Activated CD4-positive, alpha-beta memory T cell treated with anti-CD3 and anti-CD28 coated beads for 36 hours (primary cell): Measurements from ENCODE around the gene TOPORS. TPM values are rescaled to one million over a fixed set of nuclear protein-coding genes. Genes with fewer than 3 reads are reported as not detected.

Experiments used
- CTCF ChIA-PET: fragments of 350-600 bp; sonication (Branson Sonifier 250); formaldehyde crosslinking; loops from one replicate; lab custom pipeline; 2021; ENCODE audit warnings: antibody characterized with exemption, inconsistent platforms; lab: Charles Lee
- POLR2A ChIA-PET: fragments of 350-600 bp; sonication (Branson Sonifier 250); formaldehyde crosslinking; loops from one replicate; lab custom pipeline; 2021; ENCODE audit warnings: antibody characterized with exemption; lab: Charles Lee
- DNase-seq: peaks from one replicate; pipeline ENCODE4 v3.0.0-alpha.2; 2020
- H3K27ac Mint-ChIP-seq: one replicate; pipeline ENCODE4 v1.8.0; 2021; ENCODE audit warnings: mixed read lengths
- H3K27me3 Mint-ChIP-seq: one replicate; pipeline ENCODE4 v1.8.0; 2021; ENCODE audit warnings: mixed read lengths
- H3K36me3 Mint-ChIP-seq: one replicate; pipeline ENCODE4 v1.8.0; 2021; ENCODE audit warnings: mixed read lengths
- H3K4me1 Mint-ChIP-seq: one replicate; pipeline ENCODE4 v1.8.0; 2021; ENCODE audit warnings: low read depth, mixed read lengths
- H3K4me3 Mint-ChIP-seq: one replicate; pipeline ENCODE4 v1.8.0; 2021; ENCODE audit warnings: mild to moderate bottlenecking, mixed read lengths
- H3K9me3 Mint-ChIP-seq: one replicate; pipeline ENCODE4 v1.8.0; 2021; ENCODE audit warnings: mixed read lengths
- intact Hi-C: fragments of 100-400 bp; cut with micrococcal nuclease; formaldehyde crosslinking; loops from one replicate; pipeline ENCODE4 v1.15.1; 2023
- total RNA-seq, 2 experiments: library from RNA; stranded (reverse); gene quantifications; one replicate each; pipeline ENCODE4 v1.2.3, GENCODE V29; 2021

The TOPORS gene
- total RNA-seq, 2 experiments from 2014 or later, result 14.8 to 15.4 TPM

DNA sequence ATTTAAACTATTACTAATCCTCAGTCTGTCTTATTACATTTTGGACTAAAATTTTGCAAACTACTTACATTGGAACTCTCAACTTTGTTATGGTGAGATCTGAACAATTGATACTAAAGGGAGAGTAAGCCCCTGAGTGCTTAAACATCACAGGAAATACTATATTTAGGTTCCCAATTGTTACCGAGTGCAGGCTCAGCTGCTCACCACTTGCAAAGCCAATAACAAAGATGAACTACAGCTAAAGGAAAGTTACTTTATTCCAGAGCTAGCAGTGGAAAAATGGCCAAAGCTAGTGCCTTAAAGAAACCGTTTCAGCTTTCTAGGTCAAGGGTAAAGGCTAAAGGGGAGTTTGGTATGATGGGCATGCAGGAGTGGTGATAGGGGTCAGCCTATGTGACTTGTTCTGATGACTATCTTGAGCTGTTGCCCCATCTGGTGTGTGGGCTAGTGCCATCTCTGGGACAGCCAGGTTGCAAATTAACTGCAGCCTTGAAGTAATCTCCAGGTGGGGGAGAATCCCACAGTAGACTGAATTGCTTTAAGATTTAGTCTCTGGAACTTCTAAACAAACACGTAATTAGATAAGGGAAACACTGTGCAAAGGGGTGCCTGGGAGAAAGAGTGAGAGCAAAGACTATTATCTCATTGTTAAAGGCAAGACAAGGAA, 28.4 kb upstream of the TOPORS start:
- Mint-ChIP-seq H3K4me3 (no peak overlapping the region), H3K36me3 (no peaks in the 10 kb centered on the region), H3K9me3 (no peaks in the 10 kb centered on the region), H3K27ac (no peak overlapping the region), H3K4me1 (no peaks in the 10 kb centered on the region), H3K27me3 (peaks cover 17% of the 10 kb centered on the region)
- POLR2A ChIA-PET, result no interaction called here
- no peak for DNase-seq
- CTCF ChIA-PET, result interaction anchor here (0.7 to 8.2 kb wide), 21 partner anchors 8 to 388 kb away, joined by 3 to 502 read pairs (median 6); partner anchors contain the start of genes ACO1, NDUFB6 and RIGI
- intact Hi-C loops, result loop anchor here (10.0 kb wide), 2 partner anchors 124 to 264 kb away; no protein-coding TSS in a partner anchor

GRCh38 chr9:32579706-32580331, 27.4 kb upstream of the TOPORS start:
- H3K9me3 Mint-ChIP-seq, result no peaks in the 10 kb centered on the region
- H3K27ac Mint-ChIP-seq, result no peak overlapping the region

GRCh38 chr9:32578976-32579375, 26.6 kb upstream of the TOPORS start:
- Mint-ChIP-seq H3K9me3 (no peaks in the 10 kb centered on the region), H3K36me3 (no peaks in the 10 kb centered on the region), H3K4me1 (peaks cover 1% of the 10 kb centered on the region), H3K4me3 (no peak overlapping the region), H3K27me3 (peaks cover 13% of the 10 kb centered on the region), H3K27ac (no peak overlapping the region)
- CTCF ChIA-PET, result interaction anchor here (0.8 to 8.2 kb wide), 28 partner anchors 10 to 390 kb away, joined by 3 to 502 read pairs (median 5); partner anchors contain the start of genes ACO1, RIGI, SMIM27 and TOPORS
- no peak for DNase-seq
- POLR2A ChIA-PET, result interaction anchor here (1.6 kb wide), 1 partner anchor 200 kb away, joined by 6 read pairs; no protein-coding TSS in a partner anchor
- intact Hi-C loops, result loop anchor here (1.0 kb wide), 2 partner anchors 200 to 389 kb away; no protein-coding TSS in a partner anchor

More at GRCh38 chr9:32579706-32580331, 27.4 kb upstream of the TOPORS start:
- no peaks in the 10 kb centered on the region for H3K36me3 Mint-ChIP-seq
- DNase-seq, result peak; percentile 84
- ChIA-PET POLR2A (interaction anchor here (1.6 kb wide), 1 partner anchor 201 kb away, joined by 6 read pairs; no protein-coding TSS in a partner anchor), CTCF (interaction anchor here (0.6 to 8.2 kb wide), 43 partner anchors 7 to 422 kb away, joined by 3 to 502 read pairs (median 5); partner anchors contain the start of genes ACO1, APTX, NDUFB6 and RIGI)
- peaks cover 14% of the 10 kb centered on the region for H3K27me3 Mint-ChIP-seq
- H3K4me3 Mint-ChIP-seq, result no peak overlapping the region
- intact Hi-C loops, result loop anchor here (1.0 to 10.0 kb wide), 4 partner anchors 125 to 388 kb away; no protein-coding TSS in a partner anchor
- H3K4me1 Mint-ChIP-seq, result no peaks in the 10 kb centered on the region

DNA sequence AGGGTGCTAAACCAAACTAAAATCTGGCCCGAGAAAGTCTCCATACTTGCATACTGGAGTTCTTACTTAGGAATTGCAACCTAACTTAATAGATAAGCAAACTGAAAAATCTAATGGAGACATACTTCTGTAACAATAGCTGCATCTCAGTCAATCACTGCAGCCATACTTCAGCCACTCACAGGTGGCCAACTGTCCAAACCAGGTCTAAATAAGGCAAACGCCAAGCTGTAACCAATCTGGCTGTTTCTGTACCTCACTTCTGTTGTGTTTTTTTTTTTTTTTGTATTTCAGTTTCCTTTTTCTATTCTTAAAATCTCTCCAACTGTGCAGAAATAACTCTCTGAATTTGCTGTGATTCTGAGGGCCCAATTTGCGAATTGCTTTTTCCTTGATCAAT, 24.9 kb upstream of the TOPORS start:
- Mint-ChIP-seq H3K27me3 (peaks cover 13% of the 10 kb centered on the region), H3K4me3 (no peak overlapping the region), H3K4me1 (peaks cover 11% of the 10 kb centered on the region), H3K9me3 (no peaks in the 10 kb centered on the region), H3K27ac (no peak overlapping the region), H3K36me3 (peaks cover 2% of the 10 kb centered on the region)
- intact Hi-C loops, result no loop called here
- POLR2A ChIA-PET, result no interaction called here
- no peak for DNase-seq
- CTCF ChIA-PET, result interaction anchor here (1.1 to 8.2 kb wide), 2 partner anchors 195 to 200 kb away, joined by 3 to 502 read pairs; no protein-coding TSS in a partner anchor

DNA sequence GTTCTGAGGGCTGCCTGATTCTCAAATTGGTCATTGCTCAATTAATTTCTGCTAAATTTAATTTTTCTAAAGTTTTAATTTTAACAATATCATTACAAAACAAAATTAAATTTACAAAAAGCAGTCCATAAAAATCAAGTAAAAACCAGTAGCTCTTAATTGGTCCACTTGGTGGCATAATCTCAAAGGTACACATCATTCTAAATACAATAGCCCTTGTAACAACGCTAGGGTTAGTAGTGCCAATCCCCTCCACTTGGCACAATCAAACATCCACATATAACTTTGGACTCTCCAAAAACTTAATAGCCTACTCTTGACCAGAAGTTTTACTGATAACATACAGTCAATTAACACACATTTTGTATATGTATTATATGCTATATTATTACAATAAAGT, 22.5 kb upstream of the TOPORS start:
- H3K27me3 Mint-ChIP-seq, result peaks cover 10% of the 10 kb centered on the region
- POLR2A ChIA-PET, result no interaction called here

GRCh38 chr9:32573821-32574220, 21.4 kb upstream of the TOPORS start:
- CTCF ChIA-PET, result interaction anchor here (2.6 to 4.0 kb wide), 5 partner anchors 8 to 195 kb away, joined by 22 to 147 read pairs (median 43); partner anchors contain the start of genes ACO1, RIGI, SMIM27 and TOPORS
- Mint-ChIP-seq H3K9me3 (no peaks in the 10 kb centered on the region), H3K27me3 (peaks cover 4% of the 10 kb centered on the region), H3K27ac (peak overlapping the region; percentile 95), H3K36me3 (peaks cover 7% of the 10 kb centered on the region), H3K4me3 (peak overlapping the region; percentile 98), H3K4me1 (peaks cover 27% of the 10 kb centered on the region)
- POLR2A ChIA-PET, result interaction anchor here (2.3 to 3.1 kb wide), 2 partner anchors 22 to 194 kb away, joined by 15 to 20 read pairs; partner anchors contain the start of genes SMIM27 and TOPORS
- intact Hi-C loops, result loop anchor here (1.0 to 5.0 kb wide), 3 partner anchors 190 to 588 kb away; partner anchors contain the start of genes ACO1 and APTX
- DNase-seq, result no peak

More for the DNA sequence above, 22.5 kb upstream of the TOPORS start:
- peaks cover 5% of the 10 kb centered on the region for H3K36me3 Mint-ChIP-seq
- DNase-seq, result no peak
- peaks cover 26% of the 10 kb centered on the region for H3K4me1 Mint-ChIP-seq
- H3K27ac Mint-ChIP-seq, result no peak overlapping the region
- CTCF ChIA-PET, result interaction anchor here (0.7 to 4.0 kb wide), 5 partner anchors 23 to 688 kb away, joined by 3 to 147 read pairs (median 43); partner anchors contain the start of genes ACO1, RIGI, SMIM27 and TOPORS
- no peak overlapping the region for H3K4me3 Mint-ChIP-seq
- intact Hi-C loops, result loop anchor here (5.0 kb wide), 1 partner anchor 587 kb away; no protein-coding TSS in a partner anchor
- no peaks in the 10 kb centered on the region for H3K9me3 Mint-ChIP-seq

DNA sequence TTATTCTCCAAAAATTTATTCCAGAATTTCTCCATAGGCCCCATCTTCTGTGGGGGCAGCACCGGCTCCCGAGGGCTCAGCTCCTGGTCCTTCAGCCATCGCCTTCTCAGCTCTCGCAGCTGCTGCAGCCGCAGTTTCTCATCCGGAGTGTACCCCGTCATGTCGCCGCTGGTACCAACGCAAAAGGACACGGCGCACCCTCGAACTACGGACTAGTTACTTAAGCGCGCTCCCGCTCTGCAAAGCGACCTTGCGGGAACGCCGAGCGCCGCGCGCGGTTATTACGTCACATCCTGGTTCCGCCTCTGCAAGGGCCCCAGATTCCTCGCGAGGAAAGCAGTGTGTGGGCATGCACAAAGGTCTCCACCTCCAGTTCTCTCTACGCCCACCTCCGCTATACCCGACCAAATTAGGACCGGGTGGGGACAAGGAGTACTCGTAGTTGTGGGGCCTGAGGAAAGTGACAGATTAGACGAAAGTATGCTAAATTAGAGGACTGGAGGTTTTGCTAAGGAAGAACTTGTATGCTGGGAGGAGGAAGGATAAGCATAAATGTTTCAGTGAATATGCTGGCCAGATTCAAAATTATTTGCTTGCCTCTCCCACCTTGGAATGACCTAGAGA, 20.6 kb upstream of the TOPORS start, which contains the start of gene NDUFB6:
Gene NDUFB6, minus strand, starts transcription at position 260 of the 624 bp plus-strand sequence. Its CDS starts 99 bp downstream, at position 161.
- Mint-ChIP-seq H3K4me3 (peak within 1 kb of the TSS; percentile 98), H3K4me1 (peaks cover 27% of the 10 kb centered on the region), H3K27ac (peak within 1 kb of the TSS; percentile 95), H3K27me3 (no peaks in the 10 kb centered on the region), H3K9me3 (no peaks in the 10 kb centered on the region), H3K36me3 (peaks cover 11% of the 10 kb centered on the region)
- ChIA-PET CTCF (interaction anchor here (1.1 to 4.0 kb wide), 12 partner anchors 8 to 194 kb away, joined by 3 to 147 read pairs (median 10); partner anchors contain the start of genes ACO1, RIGI, SMIM27 and TOPORS), POLR2A (interaction anchor here (1.3 to 3.1 kb wide), 5 partner anchors 10 to 194 kb away, joined by 5 to 20 read pairs (median 7); partner anchors contain the start of genes ACO1, RIGI, SMIM27 and TOPORS)
- peak; percentile 98 for DNase-seq
- intact Hi-C loops, result loop anchor here (1.0 to 5.0 kb wide), 8 partner anchors 21 to 589 kb away; partner anchors contain the start of genes ACO1, APTX, DNAJA1 and RIGI

GRCh38 chr9:32571969-32572899, 19.8 kb upstream of the TOPORS start:
- H3K4me1 Mint-ChIP-seq, result peaks cover 27% of the 10 kb centered on the region
- POLR2A ChIA-PET, result interaction anchor here (1.3 to 3.1 kb wide), 5 partner anchors 9 to 193 kb away, joined by 5 to 20 read pairs (median 7); partner anchors contain the start of genes ACO1, RIGI, SMIM27 and TOPORS
- CTCF ChIA-PET, result interaction anchor here (0.6 to 4.0 kb wide), 22 partner anchors 9 to 194 kb away, joined by 3 to 147 read pairs (median 5); partner anchors contain the start of genes ACO1, RIGI, SMIM27 and TOPORS
- peak; percentile 85 for DNase-seq
- peak overlapping the region; percentile 95 for H3K27ac Mint-ChIP-seq
- H3K9me3 Mint-ChIP-seq, result no peaks in the 10 kb centered on the region
- H3K27me3 Mint-ChIP-seq, result no peaks in the 10 kb centered on the region
- H3K4me3 Mint-ChIP-seq, result peak overlapping the region; percentile 98
- H3K36me3 Mint-ChIP-seq, result peaks cover 15% of the 10 kb centered on the region
- intact Hi-C loops, result loop anchor here (1.0 to 5.0 kb wide), 6 partner anchors 20 to 590 kb away; partner anchors contain the start of genes DNAJA1, RIGI, SMIM27 and SMU1

DNA sequence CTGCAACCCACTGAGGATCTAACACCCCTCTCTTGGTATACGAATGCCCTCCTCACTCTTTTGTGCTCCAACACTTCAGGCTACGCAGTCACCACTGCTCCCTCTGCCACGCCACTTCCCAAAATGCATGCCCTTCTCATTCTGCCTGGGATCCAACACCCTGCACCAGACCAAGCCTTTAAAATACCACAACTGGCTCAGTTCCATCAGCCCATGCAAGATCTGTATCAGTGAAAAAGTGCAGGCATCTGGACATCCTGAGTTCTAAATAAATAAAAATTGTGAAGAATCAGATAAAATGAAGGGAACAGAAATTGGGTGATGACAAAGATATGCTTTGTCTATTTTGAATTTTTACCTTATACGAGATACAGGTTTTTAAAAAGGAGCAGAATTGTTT, 17.9 kb upstream of the TOPORS start:
- Mint-ChIP-seq H3K36me3 (peaks cover 28% of the 10 kb centered on the region), H3K27ac (no peak overlapping the region), H3K9me3 (no peaks in the 10 kb centered on the region), H3K27me3 (no peaks in the 10 kb centered on the region), H3K4me3 (no peak overlapping the region), H3K4me1 (peaks cover 27% of the 10 kb centered on the region)
- ChIA-PET CTCF (no interaction called here), POLR2A (no interaction called here)
- no peak for DNase-seq
- intact Hi-C loops, result loop anchor here (5.0 kb wide), 1 partner anchor 592 kb away; no protein-coding TSS in a partner anchor

- Mint-ChIP-seq H3K4me3 (no peak overlapping the region), H3K27me3 (no peaks in the 10 kb centered on the region), H3K27ac (no peak overlapping the region), H3K9me3 (no peaks in the 10 kb centered on the region), H3K36me3 (peaks cover 28% of the 10 kb centered on the region), H3K4me1 (peaks cover 12% of the 10 kb centered on the region)
- intact Hi-C loops, result no loop called here
- DNase-seq, result no peak
- ChIA-PET POLR2A (no interaction called here), CTCF (interaction anchor here (3.6 to 6.3 kb wide), 2 partner anchors 13 to 188 kb away, joined by 14 to 28 read pairs; no protein-coding TSS in a partner anchor)
Measured at GRCh38 chr9:32566770-32567169, 14.4 kb upstream of the TOPORS start.
